GM12892 (cell line): ENCODE results near the gene NKD1.

ENCODE experiments used
- POLR2A ChIP-seq: IDR thresholded peaks from 2 replicates; pipeline ENCODE4 v1.6.1; 2011; ENCODE audit warnings: low read depth, low read length, control low read depth
- TAF1 ChIP-seq: IDR thresholded peaks from 2 replicates; pipeline ENCODE4 v1.6.1; 2011; ENCODE audit warnings: low read depth, mild to moderate bottlenecking, control low read depth, low read length, borderline replicate concordance

DNA sequence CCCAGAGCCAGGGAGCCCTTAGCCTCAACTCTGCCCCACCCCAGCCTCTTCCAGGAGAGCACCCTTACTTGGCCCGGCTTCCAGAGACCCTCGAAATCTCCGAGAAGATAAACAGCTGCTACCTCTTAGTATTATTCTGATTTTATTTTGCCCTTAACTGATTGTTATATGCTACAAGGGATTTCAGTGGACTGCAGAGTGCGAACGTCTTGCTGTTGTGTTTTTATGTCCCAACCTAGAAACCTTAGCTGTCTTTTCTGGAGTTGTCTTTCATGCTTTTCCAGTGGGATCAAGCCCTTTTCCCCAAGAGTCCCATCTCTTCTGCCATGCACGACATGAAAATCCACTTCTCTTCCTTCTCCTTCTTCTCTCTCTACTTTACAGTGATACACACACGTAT is 85.9 kb downstream of the NKD1 start:
- TF ChIP-seq TAF1 (no peak), POLR2A (no peak)
